HCT116 (cell line): ENCODE data around the gene ELK4. TPM values are rescaled to one million over a fixed set of nuclear protein-coding genes. Genes with fewer than 3 reads are reported as not detected.

ENCODE experiments used
- ATAC-seq: fragments of 200-7000 bp; cut with Tn5 transposase; 2 replicates; pipeline ENCODE4 v1.9.1; 2020; ENCODE audit warnings: mild to moderate bottlenecking, moderate library complexity
- BruUV-seq: library from RNA; stranded (reverse); fragments of 400-500 nt; replicated peaks from 2 replicates; lab custom pipeline; 2021; lab: Mats Ljungman, UMichigan
- CTCF ChIA-PET: fragments of 300-600 bp; sonication (Branson Sonifier 250); formaldehyde crosslinking; loops from one replicate; lab custom pipeline; 2021; ENCODE audit warnings: antibody characterized with exemption; lab: Charles Lee
- POLR2A ChIA-PET: fragments of 300-600, 350-600 bp; sonication (Branson Sonifier 250); formaldehyde crosslinking; loops from one replicate; lab custom pipeline; 2021; ENCODE audit warnings: antibody characterized with exemption; lab: Charles Lee
- RAD21 ChIA-PET, 2 experiments: fragments of 300-600 bp; sonication (Branson Sonifier 250); formaldehyde crosslinking; loops; one replicate each; lab custom pipeline; 2023; ENCODE audit warnings: low total read pairs in 2 of 2; ENCODE audit not compliant: uncharacterized antibody in 2 of 2, unreplicated experiment in 2 of 2, low non-redundant PET in 1 of 2; lab: Charles Lee
- DNase-seq: peaks from one replicate; pipeline ENCODE4 v3.0.0-alpha.2; 2010; ENCODE audit warnings: low read depth, low spot score
- H2AFZ ChIP-seq: fragments of 200-600 bp; shearing (Covaris generic), sonication (generic); 2 replicates; pipeline ENCODE4 v1.6.1; 2017; ENCODE audit warnings: low read depth, mixed run types, mixed read lengths, antibody characterized with exemption, low read length; ENCODE audit not compliant: poor library complexity, severe bottlenecking
- H3K27ac ChIP-seq: 2 replicates; pipeline ENCODE4 v1.5.1; 2012; ENCODE audit warnings: low read depth, low read length
- H3K27me3 ChIP-seq: fragments of 200-600 bp; sonication (generic); 2 replicates; pipeline ENCODE4 v1.6.1; 2016; ENCODE audit warnings: mixed run types, low read length, mixed read lengths; ENCODE audit not compliant: insufficient read depth
- H3K36me3 ChIP-seq, 2 experiments: fragments of 200-500 bp in 1 of 2; fragments of 200-600 bp in 1 of 2; sonication (Bioruptor generic) in 1 of 2; sonication (generic) in 1 of 2; 2 replicates each; pipeline versions ENCODE4 v1.5.1 to v1.6.1; 2014 to 2016; ENCODE audit warnings: low read length in 2 of 2, inconsistent platforms in 1 of 2, mixed read lengths in 1 of 2, mixed run types in 1 of 2; ENCODE audit not compliant: insufficient read depth in 2 of 2, control insufficient read depth in 1 of 2
- H3K4me1 ChIP-seq, 2 experiments: fragments of 200-600 bp in 1 of 2; sonication (generic) in 1 of 2; 2 replicates each; pipeline versions ENCODE4 v1.5.1 to v1.6.1; 2012 to 2017; ENCODE audit warnings: low read length in 2 of 2, inconsistent platforms in 1 of 2, mild to moderate bottlenecking in 1 of 2, mixed read lengths in 1 of 2, mixed run types in 1 of 2, moderate library complexity in 1 of 2; ENCODE audit not compliant: insufficient read depth in 2 of 2, control insufficient read depth in 1 of 2
- H3K4me2 ChIP-seq: fragments of 200-600 bp; sonication (generic); 2 replicates; pipeline ENCODE4 v1.6.1; 2017; ENCODE audit warnings: mixed run types, low read length, mixed read lengths
- H3K4me3 ChIP-seq, 2 experiments: fragments of 200-600 bp in 1 of 2; sonication (generic) in 1 of 2; replicated peaks in 1 of 2; 2 replicates each; pipeline ENCODE4 v1.5.1; 2011 to 2016; ENCODE audit warnings: low read length in 2 of 2, control low read depth in 1 of 2, low read depth in 1 of 2, mild to moderate bottlenecking in 1 of 2, mixed read lengths in 1 of 2, mixed run types in 1 of 2
- H3K79me2 ChIP-seq: fragments of 200-600 bp; sonication (generic); 2 replicates; pipeline ENCODE4 v1.6.1; 2017; ENCODE audit warnings: mild to moderate bottlenecking, mixed run types, low read length, moderate library complexity, mixed read lengths; ENCODE audit not compliant: insufficient read depth
- H3K9ac ChIP-seq: fragments of 200-600 bp; sonication (generic); 2 replicates; pipeline ENCODE4 v1.6.1; 2016; ENCODE audit warnings: low read length, mixed read lengths
- H3K9me2 ChIP-seq: fragments of 200-600 bp; sonication (generic), shearing (Covaris generic); 2 replicates; pipeline ENCODE4 v1.6.1; 2017; ENCODE audit warnings: mixed run types, mild to moderate bottlenecking, moderate library complexity; ENCODE audit not compliant: insufficient read depth
- H3K9me3 ChIP-seq, 2 experiments: fragments of 200-500 bp in 1 of 2; fragments of 200-600 bp in 1 of 2; sonication (Bioruptor generic) in 1 of 2; sonication (generic) in 1 of 2; 2 replicates each; pipeline ENCODE4 v1.6.1; 2014 to 2017; ENCODE audit warnings: low read length in 2 of 2, mixed read lengths in 2 of 2, inconsistent platforms in 1 of 2, low read depth in 1 of 2, mild to moderate bottlenecking in 1 of 2, mixed run types in 1 of 2, moderate library complexity in 1 of 2; ENCODE audit not compliant: control insufficient read depth in 1 of 2, insufficient read depth in 1 of 2
- H4K20me1 ChIP-seq: fragments of 200-600 bp; sonication (generic), shearing (Covaris generic); 2 replicates; pipeline ENCODE4 v1.6.1; 2017; ENCODE audit warnings: mixed run types, mild to moderate bottlenecking, moderate library complexity; ENCODE audit not compliant: insufficient read depth
- ATF3 ChIP-seq: IDR thresholded peaks from 2 replicates; pipeline ENCODE4 v1.6.1; 2012
- CEBPB ChIP-seq: IDR thresholded peaks from 2 replicates; pipeline ENCODE4 v1.6.1; 2012; ENCODE audit warnings: low read depth
- EGR1 ChIP-seq: IDR thresholded peaks from 2 replicates; pipeline ENCODE4 v1.6.1; 2012; ENCODE audit warnings: low read depth
- ELF1 ChIP-seq: IDR thresholded peaks from 2 replicates; pipeline ENCODE4 v1.6.1; 2012; ENCODE audit warnings: low read depth, borderline replicate concordance
- EZH2 ChIP-seq: fragments of 200-600 bp; sonication (generic); IDR thresholded peaks from 2 replicates; pipeline ENCODE4 v1.6.1; 2017; ENCODE audit warnings: antibody characterized with exemption, mixed run types
- EZH2phosphoT487 ChIP-seq: fragments of 200-600 bp; IDR thresholded peaks from 2 replicates; pipeline ENCODE4 v1.6.1; 2018; ENCODE audit warnings: antibody characterized with exemption, borderline replicate concordance
- FOSL1 ChIP-seq: IDR thresholded peaks from 2 replicates; pipeline ENCODE4 v1.6.1; 2012; ENCODE audit warnings: low read depth
- JUND ChIP-seq: IDR thresholded peaks from 2 replicates; pipeline ENCODE4 v1.6.1; 2012
- MAX ChIP-seq: IDR thresholded peaks from 2 replicates; pipeline ENCODE4 v1.6.1; 2012
- POLR2A ChIP-seq: IDR thresholded peaks from 2 replicates; pipeline ENCODE4 v1.7.0; 2011; ENCODE audit warnings: borderline replicate concordance; ENCODE audit not compliant: insufficient read depth, insufficient read length; ENCODE audit errors: extremely low read depth
- RAD21 ChIP-seq: IDR thresholded peaks from 2 replicates; pipeline ENCODE4 v1.6.1; 2012; ENCODE audit warnings: low read depth, mild to moderate bottlenecking
- SIN3A ChIP-seq: IDR thresholded peaks from 2 replicates; pipeline ENCODE4 v1.6.1; 2012; ENCODE audit warnings: low read depth
- SP1 ChIP-seq: IDR thresholded peaks from 2 replicates; pipeline ENCODE4 v1.6.1; 2012; ENCODE audit warnings: low read depth
- SRF ChIP-seq: IDR thresholded peaks from 2 replicates; pipeline ENCODE4 v1.6.1; 2012; ENCODE audit warnings: low read depth
- TCF7L2 ChIP-seq: IDR thresholded peaks from 2 replicates; pipeline ENCODE4 v1.7.0; 2011; ENCODE audit warnings: borderline replicate concordance, inconsistent platforms; ENCODE audit not compliant: insufficient read depth, insufficient read length; ENCODE audit errors: extremely low read depth
- YY1 ChIP-seq: IDR thresholded peaks from 2 replicates; pipeline ENCODE4 v1.6.1; 2011; ENCODE audit warnings: low read length, low read depth, moderate library complexity, mild to moderate bottlenecking; ENCODE audit not compliant: insufficient replicate concordance; ENCODE audit errors: extremely low read depth
- ZBTB33 ChIP-seq: IDR thresholded peaks from 2 replicates; pipeline ENCODE4 v1.6.1; 2011; ENCODE audit warnings: mild to moderate bottlenecking, low read length, moderate library complexity; ENCODE audit not compliant: insufficient replicate concordance; ENCODE audit errors: extremely low read depth
- ZNF274 ChIP-seq: fragments of 200-500 bp; sonication (Bioruptor generic); IDR thresholded peaks from 2 replicates; pipeline ENCODE4 v1.6.1; 2014; ENCODE audit warnings: mild to moderate bottlenecking, low read depth, low read length, inconsistent platforms
- intact Hi-C: fragments of 100-400 bp; cut with micrococcal nuclease; formaldehyde crosslinking; loops from 2 replicates; pipeline ENCODE4 v1.10.0; 2022
- total RNA-seq: library from RNA; stranded (reverse); gene quantifications from one replicate; pipeline ENCODE4 v1.2.1, GENCODE V29; 2021; ENCODE audit not compliant: unreplicated experiment
- TF ChIP-seq, protein P1 (sequence below), 3 experiments: fragments of 200-600 bp in 1 of 3; sonication (generic) in 1 of 3; IDR thresholded peaks in 2 of 3; conservative IDR thresholded peaks in 1 of 3; 2 replicates each; pipeline ENCODE4 v1.5.1; 2012 to 2017; ENCODE audit warnings: low read depth in 2 of 3, low read length in 2 of 3, antibody characterized with exemption in 1 of 3, borderline replicate concordance in 1 of 3, control low read depth in 1 of 3, mild to moderate bottlenecking in 1 of 3, mixed read lengths in 1 of 3, mixed run types in 1 of 3, moderate library complexity in 1 of 3; ENCODE audit not compliant: insufficient read depth in 1 of 3

ELK4 gene
- total RNA-seq, 1 experiment from 2014 or later: 46.2 TPM

GRCh38 chr1:205568469-205569361, 63.1 kb downstream of the ELK4 start:
- ATAC-seq: peak; percentile 50
- H3K27ac ChIP-seq: no peak overlapping the region
- H3K79me2 ChIP-seq: no peaks in the 10 kb centered on the region
- ChIA-PET POLR2A (no interaction called here), CTCF (no interaction called here), RAD21 (no interaction called here)
- no peaks in the 10 kb centered on the region for H3K9me3 ChIP-seq
- no peaks in the 10 kb centered on the region for H3K27me3 ChIP-seq
- H2AFZ ChIP-seq: no peak overlapping the region
- DNase-seq: no peak
- no TSS peak for BruUV-seq
- TF ChIP-seq POLR2A (no peak), MAX (no peak), ZNF274 (no peak), EZH2phosphoT487 (no peak), ELF1 (no peak), ZBTB33 (no peak), YY1 (no peak), FOSL1 (no peak), ATF3 (no peak), TCF7L2 (no peak), JUND (no peak), RAD21 (no peak), CEBPB (no peak), EGR1 (no peak), SP1 (no peak), SIN3A (no peak), SRF (no peak), EZH2 (no peak)
- TF ChIP-seq, protein P1, sequence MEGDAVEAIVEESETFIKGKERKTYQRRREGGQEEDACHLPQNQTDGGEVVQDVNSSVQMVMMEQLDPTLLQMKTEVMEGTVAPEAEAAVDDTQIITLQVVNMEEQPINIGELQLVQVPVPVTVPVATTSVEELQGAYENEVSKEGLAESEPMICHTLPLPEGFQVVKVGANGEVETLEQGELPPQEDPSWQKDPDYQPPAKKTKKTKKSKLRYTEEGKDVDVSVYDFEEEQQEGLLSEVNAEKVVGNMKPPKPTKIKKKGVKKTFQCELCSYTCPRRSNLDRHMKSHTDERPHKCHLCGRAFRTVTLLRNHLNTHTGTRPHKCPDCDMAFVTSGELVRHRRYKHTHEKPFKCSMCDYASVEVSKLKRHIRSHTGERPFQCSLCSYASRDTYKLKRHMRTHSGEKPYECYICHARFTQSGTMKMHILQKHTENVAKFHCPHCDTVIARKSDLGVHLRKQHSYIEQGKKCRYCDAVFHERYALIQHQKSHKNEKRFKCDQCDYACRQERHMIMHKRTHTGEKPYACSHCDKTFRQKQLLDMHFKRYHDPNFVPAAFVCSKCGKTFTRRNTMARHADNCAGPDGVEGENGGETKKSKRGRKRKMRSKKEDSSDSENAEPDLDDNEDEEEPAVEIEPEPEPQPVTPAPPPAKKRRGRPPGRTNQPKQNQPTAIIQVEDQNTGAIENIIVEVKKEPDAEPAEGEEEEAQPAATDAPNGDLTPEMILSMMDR (IDR thresholded peaks at IDR 0.05 in 2 of 3, conservative IDR thresholded peaks at IDR 0.05 in 1 of 3; ENCODE audit: borderline replicate concordance in 1 of 3, insufficient read depth in 1 of 3, low read depth in 2 of 3, low read length in 2 of 3): no peak
- intact Hi-C loops: no loop called here
- no peak overlapping the region for H3K9ac ChIP-seq
- no peaks in the 10 kb centered on the region for H4K20me1 ChIP-seq
- H3K4me3 ChIP-seq: peak overlapping the region in 1 of 2 experiments; percentile 37; a peak in 2 of 4 replicates
- no peaks in the 10 kb centered on the region for H3K36me3 ChIP-seq
- H3K9me2 ChIP-seq: no peaks in the 10 kb centered on the region
- peak overlapping the region; percentile 57 for H3K4me2 ChIP-seq
- no peaks in the 10 kb centered on the region for H3K4me1 ChIP-seq
